NAMALWA (cell line): ENCODE measurements around the gene TMEM44.
"Not testable (repeated sequence)": the region's sequence is repeated elsewhere in the genome, so short reads cannot be mapped to it uniquely, and the experiment has no call there.

Experiments used
- DNase-seq: peaks from one replicate; pipeline ENCODE4 v3.0.0-alpha.2; 2015; ENCODE audit warnings: low spot score

Gene TMEM44

GRCh38 chr3:194555175-194556062, 77.8 kb downstream of the TMEM44 start:
- no peak for DNase-seq

DNA sequence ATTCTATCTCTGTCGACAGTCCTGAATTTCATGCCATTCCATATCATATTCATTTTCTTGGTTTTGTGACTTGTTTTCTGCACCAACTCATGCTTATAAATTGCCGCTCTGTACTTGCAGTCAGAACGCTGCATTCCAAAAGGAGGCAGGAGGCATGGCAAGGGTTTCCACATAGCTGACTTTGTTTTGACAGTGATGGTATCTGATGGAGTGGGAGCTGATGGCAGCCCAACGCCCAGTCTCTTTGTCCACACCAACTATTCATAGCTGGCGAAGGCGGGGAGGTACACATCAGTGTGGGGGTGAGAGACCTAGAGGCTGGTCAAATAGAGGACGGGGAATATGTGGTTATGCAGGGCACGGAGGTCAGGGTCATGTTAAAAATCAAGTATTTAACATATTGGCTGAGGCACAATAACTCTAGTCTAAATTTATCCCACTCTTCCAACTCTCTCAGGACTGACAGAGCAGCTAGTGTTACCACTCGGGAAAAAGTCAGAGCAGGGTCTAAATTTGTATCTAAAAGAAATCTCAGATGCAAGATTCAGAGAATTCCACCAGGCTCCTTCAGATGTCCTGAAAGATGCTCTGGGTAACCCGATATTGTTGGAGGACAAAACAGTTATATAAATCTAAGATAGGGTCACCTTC, 78.6 kb downstream of the TMEM44 start:
- DNase-seq = no peak

GRCh38 chr3:194552327-194552949, 80.8 kb downstream of the TMEM44 start:
- no peak for DNase-seq

GRCh38 chr3:194549853-194550252, 83.4 kb downstream of the TMEM44 start:
- DNase-seq = no peak

DNA sequence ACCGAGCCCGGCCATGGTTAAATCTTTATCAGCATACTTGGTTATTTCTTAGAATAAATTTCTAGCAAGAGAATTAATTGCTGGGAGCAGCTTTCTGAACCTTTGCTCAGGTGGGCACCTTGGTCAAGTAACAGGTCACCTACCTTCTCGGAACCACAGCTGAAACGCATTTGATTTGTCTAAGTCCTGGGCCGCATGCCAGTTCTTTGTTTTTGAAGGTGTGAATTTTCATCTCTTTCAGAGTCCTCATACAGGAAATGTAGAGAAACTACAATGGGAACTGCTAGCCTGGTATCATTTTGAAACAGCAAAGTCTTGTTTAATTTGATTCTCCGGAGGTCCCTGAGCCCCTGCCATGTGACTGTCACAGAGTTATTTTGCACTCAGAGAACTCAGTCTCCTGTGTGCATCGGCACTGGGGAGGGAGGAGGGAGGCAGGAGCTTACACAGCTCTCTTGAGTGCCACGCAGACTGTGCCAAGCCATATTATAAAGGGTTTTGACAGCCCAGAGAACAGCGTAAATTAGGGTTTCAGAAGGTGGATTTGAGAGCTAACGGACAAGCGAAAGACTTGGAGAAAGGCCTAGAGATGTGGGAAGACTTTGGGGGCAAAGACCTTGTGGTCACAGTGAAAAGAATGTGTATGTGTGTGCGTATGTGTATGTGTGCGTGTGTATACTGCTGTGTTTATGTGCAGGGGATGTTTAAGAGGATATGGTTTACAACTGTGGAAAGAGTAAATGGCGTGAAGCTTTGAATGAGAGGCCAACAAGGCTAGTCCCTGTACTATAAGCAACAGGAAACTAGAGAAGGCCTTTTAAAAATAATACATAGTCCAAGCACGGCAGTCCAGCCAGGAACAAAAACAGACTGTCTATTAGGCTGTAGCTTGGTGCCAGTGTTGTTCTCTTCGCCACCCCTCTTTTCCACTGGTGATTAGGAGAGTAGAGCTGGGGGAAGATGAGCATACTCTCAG, 84.6 kb downstream of the TMEM44 start:
- DNase-seq = no peak

- no peak for DNase-seq
Observed at GRCh38 chr3:194547042-194547441, 86.2 kb downstream of the TMEM44 start.

- not testable (repeated sequence) for DNase-seq
Observed at GRCh38 chr3:194545538-194545937, 87.7 kb downstream of the TMEM44 start.

DNA sequence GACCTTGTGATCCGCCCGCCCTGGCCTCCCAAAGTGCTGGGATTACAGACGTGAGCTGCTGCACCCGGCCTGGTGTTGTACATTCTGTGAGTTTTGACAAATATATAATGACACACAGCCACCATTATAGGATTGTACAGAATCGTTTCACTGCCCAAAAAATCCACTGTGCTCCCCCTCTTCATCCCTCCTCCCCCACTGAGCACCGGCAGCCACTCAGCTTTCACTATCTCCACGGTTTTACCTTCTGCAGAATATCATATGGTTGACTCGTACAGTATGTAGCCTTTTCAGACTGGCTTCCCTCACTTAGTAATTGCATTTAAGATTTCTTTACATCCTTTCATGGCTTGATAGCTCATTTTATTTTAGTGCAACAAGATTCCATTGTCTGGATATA, 89.7 kb downstream of the TMEM44 start:
- DNase-seq = no peak

DNA sequence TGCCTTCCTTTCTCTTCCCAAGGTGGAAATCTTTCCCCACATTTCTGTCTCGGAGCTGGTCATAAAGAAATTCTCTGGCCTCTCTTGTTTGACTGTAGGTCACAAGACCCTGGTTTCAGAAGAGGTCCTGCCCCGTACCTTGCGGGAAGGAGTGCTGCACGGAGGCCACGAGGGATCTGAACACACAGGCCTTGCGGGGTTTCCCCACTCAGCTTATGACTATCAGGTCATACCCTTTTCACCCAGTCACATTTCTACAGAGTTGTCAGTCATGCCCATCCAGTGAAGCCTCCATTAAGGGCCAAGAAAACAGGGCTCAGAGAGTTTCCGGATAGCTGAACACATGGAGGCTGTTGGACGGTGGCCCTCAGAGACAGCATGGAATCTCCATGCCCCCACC, 91.7 kb downstream of the TMEM44 start:
- DNase-seq = no peak

- DNase-seq = no peak
Observed at GRCh38 chr3:194540274-194540905, 92.8 kb downstream of the TMEM44 start.

DNA sequence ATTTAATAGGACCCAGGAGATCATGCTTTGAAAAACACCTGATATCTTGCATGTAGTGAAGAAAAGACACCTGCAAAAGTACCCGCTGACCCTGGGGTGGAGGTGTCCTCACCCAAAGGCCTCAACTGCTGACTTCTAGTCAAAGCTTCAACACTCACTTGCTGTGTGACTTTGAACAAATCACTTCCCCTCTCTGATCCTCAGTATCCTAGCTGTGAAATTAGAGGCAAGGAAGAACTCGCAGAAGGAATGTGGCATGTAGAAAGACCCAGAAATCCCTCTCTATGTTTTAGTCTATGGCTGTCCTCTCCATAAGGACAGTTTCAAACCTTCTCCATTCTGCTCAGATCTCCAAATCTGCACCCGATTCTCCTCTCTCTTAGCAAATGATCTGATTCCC, 93.7 kb downstream of the TMEM44 start:
- DNase-seq = no peak

- no peak for DNase-seq
Observed at GRCh38 chr3:194537732-194538247, 95.4 kb downstream of the TMEM44 start.
